ENCODE data around the gene STX12.
A peak's percentile ranks its signal among the peaks of the same experiment; 100 is the strongest.
"Not testable (repeated sequence)": the region's sequence is repeated elsewhere in the genome, so short reads cannot be mapped to it uniquely, and the experiment has no call there.

STX12 gene

GRCh38 chr1:27760426-27760825 lies 12.6 kb upstream of the STX12 start:
- H3K27ac Mint-ChIP-seq = peak overlapping the region in 1 of 2 donors; percentile 51
- H3K9me3 Mint-ChIP-seq = no peaks in the 10 kb centered on the region
- no peaks in the 10 kb centered on the region for H3K4me1 Mint-ChIP-seq (ENCODE audit: low read depth in 2 of 2)
- peaks cover 50% of the 10 kb centered on the region for H3K36me3 Mint-ChIP-seq (ENCODE audit: insufficient read depth)
- no peaks in the 10 kb centered on the region for H3K27me3 Mint-ChIP-seq
- no peak for DNase-seq
- no peak overlapping the region for H3K4me3 Mint-ChIP-seq
- no peak for ATAC-seq (replicated peaks)

GRCh38 chr1:27762033-27762432 lies 11.0 kb upstream of the STX12 start:
- no peaks in the 10 kb centered on the region for H3K4me1 Mint-ChIP-seq (ENCODE audit: low read depth in 2 of 2)
- no peak overlapping the region for H3K27ac Mint-ChIP-seq
- no peaks in the 10 kb centered on the region for H3K27me3 Mint-ChIP-seq
- no peak for DNase-seq
- no peak overlapping the region for H3K4me3 Mint-ChIP-seq
- peaks cover 39% of the 10 kb centered on the region for H3K36me3 Mint-ChIP-seq (ENCODE audit: insufficient read depth)
- H3K9me3 Mint-ChIP-seq = no peaks in the 10 kb centered on the region
- no peak for ATAC-seq (replicated peaks)

- Mint-ChIP-seq H3K27ac (peak overlapping the region in 1 of 2 donors; percentile 61), H3K9me3 (no peaks in the 10 kb centered on the region), H3K27me3 (no peaks in the 10 kb centered on the region), H3K36me3 (ENCODE audit: insufficient read depth) (peaks cover 34% of the 10 kb centered on the region), H3K4me1 (ENCODE audit: low read depth in 2 of 2) (no peaks in the 10 kb centered on the region), H3K4me3 (no peak overlapping the region)
- DNase-seq = no peak
- ATAC-seq (replicated peaks) = no peak
These were observed 9.7 kb upstream of the STX12 start for GRCh38 chr1:27763358-27763757.

GRCh38 chr1:27770293-27770830 lies 2.7 kb upstream of the STX12 start:
- no peaks in the 10 kb centered on the region for H3K27me3 Mint-ChIP-seq
- peaks cover 12% of the 10 kb centered on the region for H3K36me3 Mint-ChIP-seq (ENCODE audit: insufficient read depth)
- no peak overlapping the region for H3K4me3 Mint-ChIP-seq
- DNase-seq = no peak
- peaks cover 7 to 15% of the 10 kb centered on the region in 2 donors for H3K4me1 Mint-ChIP-seq (ENCODE audit: low read depth in 2 of 2)
- H3K9me3 Mint-ChIP-seq = no peaks in the 10 kb centered on the region
- H3K27ac Mint-ChIP-seq = no peak overlapping the region
- ATAC-seq (replicated peaks) = no peak

GRCh38 chr1:27772036-27772931 lies 735 bp upstream of the STX12 start:
- peak overlapping the region; percentile 92 to 95 for H3K27ac Mint-ChIP-seq
- no peaks in the 10 kb centered on the region for H3K9me3 Mint-ChIP-seq
- DNase-seq (no peak), ATAC-seq (replicated peaks) (no peak)
- H3K4me3 Mint-ChIP-seq = peak overlapping the region; percentile 90 to 94
- peaks cover 12% of the 10 kb centered on the region for H3K36me3 Mint-ChIP-seq (ENCODE audit: insufficient read depth)
- peaks cover 13 to 27% of the 10 kb centered on the region in 2 donors for H3K4me1 Mint-ChIP-seq (ENCODE audit: low read depth in 2 of 2)
- no peaks in the 10 kb centered on the region for H3K27me3 Mint-ChIP-seq

- DNase-seq = no peak
- Mint-ChIP-seq H3K36me3 (ENCODE audit: insufficient read depth) (peaks cover 12% of the 10 kb centered on the region), H3K9me3 (no peaks in the 10 kb centered on the region), H3K27me3 (no peaks in the 10 kb centered on the region), H3K4me3 (peak overlapping the region; percentile 90 to 94), H3K27ac (peak overlapping the region; percentile 92 to 95), H3K4me1 (ENCODE audit: low read depth in 2 of 2) (peaks cover 13 to 27% of the 10 kb centered on the region in 2 donors)
- peak; percentile 5 for ATAC-seq (replicated peaks)
These were observed 917 bp downstream of the STX12 start for GRCh38 chr1:27773826-27774445.

GRCh38 chr1:27774654-27775053 lies 1.6 kb downstream of the STX12 start:
- no peak overlapping the region for H3K27ac Mint-ChIP-seq

GRCh38 chr1:27775336-27775735 lies 2.3 kb downstream of the STX12 start:
- ATAC-seq (replicated peaks); H3K9me3 Mint-ChIP-seq; DNase-seq; H3K4me3 Mint-ChIP-seq; H3K27me3 Mint-ChIP-seq: not testable (repeated sequence)
- Mint-ChIP-seq H3K36me3 (ENCODE audit: insufficient read depth) (peaks cover 15% of the 10 kb centered on the region), H3K27ac (peak overlapping the region in 1 of 2 donors; percentile 61), H3K4me1 (ENCODE audit: low read depth in 2 of 2) (peaks cover 13 to 32% of the 10 kb centered on the region in 2 donors)

More at GRCh38 chr1:27774654-27775053, 1.6 kb downstream of the STX12 start:
- ATAC-seq (replicated peaks) = no peak
- H3K9me3 Mint-ChIP-seq = no peaks in the 10 kb centered on the region
- H3K36me3 Mint-ChIP-seq (ENCODE audit: insufficient read depth) = peaks cover 12% of the 10 kb centered on the region
- no peak overlapping the region for H3K4me3 Mint-ChIP-seq
- no peaks in the 10 kb centered on the region for H3K27me3 Mint-ChIP-seq
- peaks cover 13 to 30% of the 10 kb centered on the region in 2 donors for H3K4me1 Mint-ChIP-seq (ENCODE audit: low read depth in 2 of 2)
- no peak for DNase-seq

GRCh38 chr1:27776276-27776675 lies 3.3 kb downstream of the STX12 start:
- H3K4me3 Mint-ChIP-seq; DNase-seq; H3K9me3 Mint-ChIP-seq; ATAC-seq (replicated peaks); H3K27me3 Mint-ChIP-seq: not testable (repeated sequence)
- peak overlapping the region in 1 of 2 donors; percentile 61 for H3K27ac Mint-ChIP-seq
- H3K36me3 Mint-ChIP-seq (ENCODE audit: insufficient read depth) = peaks cover 15% of the 10 kb centered on the region
- peaks cover 13 to 33% of the 10 kb centered on the region in 2 donors for H3K4me1 Mint-ChIP-seq (ENCODE audit: low read depth in 2 of 2)

- H3K27ac Mint-ChIP-seq = no peak overlapping the region
- no peak for ATAC-seq (replicated peaks)
- H3K4me1 Mint-ChIP-seq (ENCODE audit: low read depth in 2 of 2) = peaks cover 11 to 32% of the 10 kb centered on the region in 2 donors
These were observed 5.0 kb downstream of the STX12 start for GRCh38 chr1:27778056-27778455.

GRCh38 chr1:27779122-27779521 lies 6.1 kb downstream of the STX12 start:
- H3K27ac Mint-ChIP-seq = peak overlapping the region; percentile 18 to 57
- no peaks in the 10 kb centered on the region for H3K27me3 Mint-ChIP-seq
- peaks cover 6 to 26% of the 10 kb centered on the region in 2 donors for H3K4me1 Mint-ChIP-seq (ENCODE audit: low read depth in 2 of 2)
- H3K4me3 Mint-ChIP-seq = no peak overlapping the region
- ATAC-seq (replicated peaks) = no peak
- H3K36me3 Mint-ChIP-seq (ENCODE audit: insufficient read depth) = peaks cover 7% of the 10 kb centered on the region
- DNase-seq = no peak
- no peaks in the 10 kb centered on the region for H3K9me3 Mint-ChIP-seq

More at GRCh38 chr1:27778056-27778455, 5.0 kb downstream of the STX12 start:
- Mint-ChIP-seq H3K4me3 (no peak overlapping the region), H3K9me3 (no peaks in the 10 kb centered on the region), H3K36me3 (ENCODE audit: insufficient read depth) (peaks cover 15% of the 10 kb centered on the region), H3K27me3 (no peaks in the 10 kb centered on the region)
- no peak for DNase-seq

- Mint-ChIP-seq H3K36me3 (ENCODE audit: insufficient read depth) (peaks cover 7% of the 10 kb centered on the region), H3K27ac (no peak overlapping the region), H3K4me3 (no peak overlapping the region), H3K27me3 (no peaks in the 10 kb centered on the region), H3K9me3 (no peaks in the 10 kb centered on the region), H3K4me1 (ENCODE audit: low read depth in 2 of 2) (peaks cover 6 to 28% of the 10 kb centered on the region in 2 donors)
- DNase-seq (no peak), ATAC-seq (replicated peaks) (no peak)
These were observed 9.9 kb downstream of the STX12 start for GRCh38 chr1:27782950-27783349.

GRCh38 chr1:27784700-27785099 lies 11.7 kb downstream of the STX12 start:
- Mint-ChIP-seq H3K4me1 (ENCODE audit: low read depth in 2 of 2) (peaks cover 7 to 25% of the 10 kb centered on the region in 2 donors), H3K4me3 (no peak overlapping the region), H3K36me3 (ENCODE audit: insufficient read depth) (peaks cover 11% of the 10 kb centered on the region), H3K27me3 (no peaks in the 10 kb centered on the region), H3K9me3 (no peaks in the 10 kb centered on the region), H3K27ac (peak overlapping the region; percentile 27 to 58)
- ATAC-seq (replicated peaks) = no peak
- DNase-seq = no peak
